GM19193 (cell line): ENCODE results near the gene NRN1L.

Experiments
- POLR2A ChIP-seq: IDR thresholded peaks from 4 replicates; pipeline ENCODE4 v1.6.1; 2011; ENCODE audit not compliant: insufficient read depth, insufficient read length; ENCODE audit errors: extremely low read depth

Gene NRN1L

GRCh38 chr16:67873435-67874370, 11.0 kb upstream of the NRN1L start:
- no peak for TF ChIP-seq POLR2A

- no peak for TF ChIP-seq POLR2A
Observed at GRCh38 chr16:67874372-67874771, 10.3 kb upstream of the NRN1L start.

- TF ChIP-seq POLR2A: no peak
Observed at GRCh38 chr16:67877064-67877463, 7.6 kb upstream of the NRN1L start.

- TF ChIP-seq POLR2A: no peak
Observed at GRCh38 chr16:67878232-67878631, 6.5 kb upstream of the NRN1L start.

- no peak for TF ChIP-seq POLR2A
Observed at GRCh38 chr16:67878846-67879245, 5.8 kb upstream of the NRN1L start.

GRCh38 chr16:67879462-67879861, 5.2 kb upstream of the NRN1L start:
- no peak for TF ChIP-seq POLR2A

- no peak for TF ChIP-seq POLR2A
Observed at GRCh38 chr16:67879936-67880335, 4.7 kb upstream of the NRN1L start.

GRCh38 chr16:67880584-67880983, 4.1 kb upstream of the NRN1L start:
- no peak for TF ChIP-seq POLR2A

- no peak for TF ChIP-seq POLR2A
Observed at GRCh38 chr16:67881621-67882161, 3.0 kb upstream of the NRN1L start.

- TF ChIP-seq POLR2A: no peak
Observed at GRCh38 chr16:67882374-67883145, 2.1 kb upstream of the NRN1L start.

- TF ChIP-seq POLR2A: no peak
Observed at GRCh38 chr16:67883146-67883871, 1.4 kb upstream of the NRN1L start.

- no peak for TF ChIP-seq POLR2A
Observed at GRCh38 chr16:67883872-67884261, 818 bp upstream of the NRN1L start.

- TF ChIP-seq POLR2A: no peak
Observed at GRCh38 chr16:67885545-67885944, 860 bp downstream of the NRN1L start.

GRCh38 chr16:67885976-67886375, 1.3 kb downstream of the NRN1L start:
- no peak for TF ChIP-seq POLR2A

- no peak for TF ChIP-seq POLR2A
Observed at GRCh38 chr16:67886387-67886786, 1.7 kb downstream of the NRN1L start.
